GM12801 (cell line): ENCODE data around the gene C4orf54.

Experiments
- TF ChIP-seq, protein P1 (sequence below): IDR thresholded peaks from one replicate; pipeline ENCODE4 v1.5.1; 2011; ENCODE audit warnings: control low read depth; ENCODE audit not compliant: insufficient read length; ENCODE audit errors: extremely low read depth

Gene C4orf54

DNA sequence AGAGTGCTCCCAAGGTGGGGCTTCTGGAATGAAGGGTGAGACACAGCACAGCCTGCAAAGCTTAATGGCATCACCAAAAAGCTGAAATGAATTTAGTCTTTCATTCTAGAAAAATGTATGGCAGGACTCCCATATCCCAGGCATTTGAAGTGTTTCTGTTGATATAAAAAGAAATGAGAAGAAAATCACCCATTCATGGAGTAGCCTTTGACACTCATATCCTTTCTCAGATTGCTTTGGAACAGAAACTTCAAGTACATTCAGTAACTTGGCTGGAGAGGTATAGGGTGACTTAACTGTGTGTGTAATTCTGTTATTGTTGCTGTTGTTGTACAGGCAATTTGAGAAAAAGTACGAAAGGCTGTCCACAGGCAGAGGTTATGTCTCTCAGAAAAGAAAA is 35.3 kb downstream of the C4orf54 start:
- TF ChIP-seq, protein P1, sequence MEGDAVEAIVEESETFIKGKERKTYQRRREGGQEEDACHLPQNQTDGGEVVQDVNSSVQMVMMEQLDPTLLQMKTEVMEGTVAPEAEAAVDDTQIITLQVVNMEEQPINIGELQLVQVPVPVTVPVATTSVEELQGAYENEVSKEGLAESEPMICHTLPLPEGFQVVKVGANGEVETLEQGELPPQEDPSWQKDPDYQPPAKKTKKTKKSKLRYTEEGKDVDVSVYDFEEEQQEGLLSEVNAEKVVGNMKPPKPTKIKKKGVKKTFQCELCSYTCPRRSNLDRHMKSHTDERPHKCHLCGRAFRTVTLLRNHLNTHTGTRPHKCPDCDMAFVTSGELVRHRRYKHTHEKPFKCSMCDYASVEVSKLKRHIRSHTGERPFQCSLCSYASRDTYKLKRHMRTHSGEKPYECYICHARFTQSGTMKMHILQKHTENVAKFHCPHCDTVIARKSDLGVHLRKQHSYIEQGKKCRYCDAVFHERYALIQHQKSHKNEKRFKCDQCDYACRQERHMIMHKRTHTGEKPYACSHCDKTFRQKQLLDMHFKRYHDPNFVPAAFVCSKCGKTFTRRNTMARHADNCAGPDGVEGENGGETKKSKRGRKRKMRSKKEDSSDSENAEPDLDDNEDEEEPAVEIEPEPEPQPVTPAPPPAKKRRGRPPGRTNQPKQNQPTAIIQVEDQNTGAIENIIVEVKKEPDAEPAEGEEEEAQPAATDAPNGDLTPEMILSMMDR: no peak

DNA sequence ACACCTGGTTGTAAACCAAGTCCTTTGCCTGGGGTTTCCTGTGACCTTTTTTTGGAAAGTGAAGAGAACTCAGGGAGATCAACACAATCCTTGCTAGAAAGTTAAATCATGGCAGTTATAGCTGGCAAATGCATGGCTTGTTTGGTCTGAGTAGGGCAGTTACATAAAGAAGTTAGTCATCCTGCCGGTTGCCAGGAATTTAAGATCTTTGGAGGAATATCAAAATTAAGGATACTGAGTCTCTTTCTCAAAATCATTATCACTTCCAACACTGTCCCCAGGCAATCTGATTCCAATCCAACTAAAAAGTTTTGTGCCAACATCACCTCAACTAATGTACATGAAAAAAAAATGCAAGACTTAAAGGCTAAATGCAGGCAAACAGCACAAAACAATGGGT is 40.3 kb downstream of the C4orf54 start:
- TF ChIP-seq, protein P1: no peak

DNA sequence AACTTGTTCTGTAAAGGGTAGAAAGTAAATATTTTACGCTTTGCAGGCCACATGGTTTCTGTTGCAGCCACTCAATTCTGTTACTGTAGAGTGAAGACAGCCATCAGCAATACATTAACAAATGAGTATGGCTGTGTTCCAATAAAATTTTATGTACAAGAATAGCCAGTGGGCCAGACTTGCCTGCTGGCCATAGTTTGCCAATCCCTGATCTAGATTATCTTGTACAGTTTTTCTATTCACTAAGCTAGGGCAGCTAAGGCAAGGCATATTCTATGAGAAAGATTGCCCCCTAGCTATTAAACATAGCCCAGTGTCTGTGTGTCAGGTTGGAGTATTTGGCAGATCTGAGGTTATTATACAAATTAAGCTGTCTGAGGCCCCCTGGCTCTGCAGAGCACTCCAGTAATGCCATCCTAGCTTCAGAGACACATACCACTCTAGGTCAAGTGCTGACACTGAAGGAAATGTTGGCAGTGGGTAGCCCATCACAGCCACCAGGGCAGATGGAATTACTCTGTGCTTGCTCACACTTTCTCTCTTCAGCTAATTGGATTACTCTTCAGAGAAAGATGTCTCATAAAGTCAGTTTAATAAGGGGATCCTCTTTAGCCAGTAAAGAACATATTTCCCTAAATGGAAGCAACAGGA is 42.3 kb downstream of the C4orf54 start:
- TF ChIP-seq, protein P1: no peak

DNA sequence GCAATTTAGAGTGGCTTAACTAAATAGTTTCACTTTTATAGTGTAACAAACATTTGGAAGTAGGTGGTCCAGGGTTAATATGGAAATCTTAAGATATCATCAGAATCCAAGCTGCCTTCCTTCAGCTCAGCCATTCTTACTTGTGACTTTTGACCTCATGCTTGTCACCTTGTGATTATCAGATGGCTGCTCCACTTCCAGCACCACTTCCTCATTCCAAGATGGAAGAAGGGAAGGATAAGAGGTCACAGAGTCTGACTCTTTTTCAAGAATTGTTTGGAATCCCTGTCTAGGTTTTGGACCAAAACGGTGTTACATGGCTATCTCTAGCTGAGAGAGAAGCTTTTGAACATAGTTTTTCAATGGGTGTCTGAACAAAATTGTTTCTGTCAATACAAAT is 43.1 kb downstream of the C4orf54 start:
- TF ChIP-seq, protein P1: no peak

DNA sequence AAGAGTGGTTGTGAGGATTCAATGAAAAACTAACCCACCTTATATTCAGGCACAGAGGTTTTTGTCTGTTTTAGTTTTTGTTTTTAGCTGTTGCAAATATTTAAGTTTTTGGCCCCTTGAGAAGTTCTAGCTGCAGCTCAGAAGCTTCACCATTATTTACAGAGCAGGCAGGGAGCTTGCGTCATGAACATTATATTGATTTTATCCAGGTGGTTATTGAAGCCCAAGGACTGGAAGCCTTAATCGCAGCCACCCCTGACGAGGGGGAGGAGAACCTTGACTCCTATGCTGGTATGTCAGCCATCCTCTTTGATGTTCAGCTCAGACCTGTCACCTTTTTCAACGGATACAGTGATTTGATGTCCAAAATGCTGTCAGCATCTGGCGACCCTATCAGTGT is 44.9 kb downstream of the C4orf54 start:
- TF ChIP-seq, protein P1: no peak

DNA sequence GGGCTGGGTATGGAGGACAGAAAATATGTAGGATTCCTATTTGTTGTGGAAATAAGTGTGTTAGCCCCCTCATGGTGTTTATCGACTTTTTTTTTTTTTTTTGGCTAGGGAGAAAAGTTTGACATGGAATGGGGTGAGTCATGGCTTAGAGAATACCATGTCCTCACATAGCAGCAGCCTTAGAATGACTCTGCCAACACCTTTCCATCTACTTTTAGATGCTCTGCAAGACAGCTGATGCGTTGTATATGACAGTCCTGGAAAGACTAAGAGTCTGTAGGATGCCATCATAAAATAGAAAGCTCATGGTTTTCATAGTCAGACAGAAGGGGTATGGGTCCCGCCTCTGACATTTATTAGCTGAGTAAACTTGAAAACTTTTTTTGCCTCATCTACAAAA is 45.3 kb downstream of the C4orf54 start:
- TF ChIP-seq, protein P1: no peak

DNA sequence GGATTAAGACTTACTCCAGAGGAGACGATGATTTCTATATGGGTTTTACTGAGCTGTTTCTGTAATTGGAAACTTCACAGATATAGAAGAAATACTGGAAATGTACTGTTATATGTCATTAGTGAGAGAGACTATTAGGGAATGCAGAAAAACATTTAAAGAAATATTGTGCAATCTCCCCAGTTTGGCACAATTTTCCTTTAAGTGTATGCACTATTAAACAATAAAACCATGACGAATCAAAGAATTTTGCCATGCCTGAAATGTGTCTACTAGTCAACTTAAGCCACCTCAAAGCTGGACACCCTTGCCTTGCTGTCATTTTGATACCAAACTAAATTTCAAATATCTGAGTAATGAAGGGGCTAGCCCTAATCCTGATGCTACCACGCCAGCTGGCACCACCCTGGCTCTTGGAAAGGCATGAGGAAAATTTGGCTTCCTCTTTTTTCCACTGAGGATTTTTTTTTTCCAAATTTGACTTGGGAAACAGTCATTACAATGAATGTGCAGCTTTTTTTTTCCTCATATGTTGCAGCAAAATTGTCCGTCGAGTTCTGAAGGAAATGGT is 46.9 kb downstream of the C4orf54 start:
- TF ChIP-seq, protein P1: no peak

DNA sequence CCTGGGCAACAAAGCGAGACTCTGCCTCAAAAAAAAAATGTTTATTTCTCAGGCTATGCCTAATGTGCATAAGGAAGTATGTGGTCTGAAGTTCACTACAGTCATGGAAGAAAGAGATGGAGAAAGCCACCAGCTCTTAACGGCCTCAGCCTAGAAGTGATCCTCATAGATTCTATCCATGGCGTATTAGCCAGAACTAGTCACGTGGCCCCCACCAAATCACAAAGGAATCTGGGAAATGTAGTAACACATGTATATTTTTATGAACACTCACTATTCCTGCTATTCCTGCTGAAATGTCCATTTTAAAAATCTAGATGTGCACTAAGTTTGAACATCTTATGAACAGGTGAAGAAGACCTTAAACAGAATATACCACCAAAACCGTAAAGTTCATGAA is 49.2 kb downstream of the C4orf54 start:
- TF ChIP-seq, protein P1: no peak
